ENCODE results near the gene KLF15.

- no peak for TF ChIP-seq POLR2A (IDR thresholded peaks at IDR 0.05; ENCODE audit: low read depth, low read length)
- no peak for TF ChIP-seq POLR2AphosphoS5 (IDR thresholded peaks at IDR 0.05; ENCODE audit: low read depth, low read length)
Observed at GRCh38 chr3:126402178-126402577, 45.0 kb upstream of the KLF15 start.
